GM04504 (cell line): ENCODE measurements around the gene STRADA.

Experiments
- DNase-seq: peaks from one replicate; pipeline ENCODE4 v3.0.0-alpha.2; 2012; ENCODE audit warnings: low read depth

STRADA gene

DNA sequence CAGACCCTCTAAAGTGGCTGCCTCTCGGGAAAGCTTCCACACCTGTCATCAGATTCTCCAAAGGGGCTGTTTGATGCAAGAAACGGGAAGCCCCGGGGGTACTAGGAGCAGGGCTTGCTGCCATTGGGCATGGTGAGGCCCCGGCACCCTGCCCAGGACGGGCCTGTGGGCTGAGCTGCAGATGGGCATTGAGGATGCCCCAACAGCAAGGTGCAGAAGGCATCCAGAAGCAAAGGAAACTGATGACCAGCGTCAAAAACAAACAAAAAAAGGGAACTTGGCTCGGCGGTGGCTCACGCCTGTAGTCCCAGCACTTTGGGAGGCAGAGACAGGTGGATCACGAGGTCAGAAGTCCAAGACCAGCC lies 40.2 kb downstream of the STRADA start:
- DNase-seq, result no peak

DNA sequence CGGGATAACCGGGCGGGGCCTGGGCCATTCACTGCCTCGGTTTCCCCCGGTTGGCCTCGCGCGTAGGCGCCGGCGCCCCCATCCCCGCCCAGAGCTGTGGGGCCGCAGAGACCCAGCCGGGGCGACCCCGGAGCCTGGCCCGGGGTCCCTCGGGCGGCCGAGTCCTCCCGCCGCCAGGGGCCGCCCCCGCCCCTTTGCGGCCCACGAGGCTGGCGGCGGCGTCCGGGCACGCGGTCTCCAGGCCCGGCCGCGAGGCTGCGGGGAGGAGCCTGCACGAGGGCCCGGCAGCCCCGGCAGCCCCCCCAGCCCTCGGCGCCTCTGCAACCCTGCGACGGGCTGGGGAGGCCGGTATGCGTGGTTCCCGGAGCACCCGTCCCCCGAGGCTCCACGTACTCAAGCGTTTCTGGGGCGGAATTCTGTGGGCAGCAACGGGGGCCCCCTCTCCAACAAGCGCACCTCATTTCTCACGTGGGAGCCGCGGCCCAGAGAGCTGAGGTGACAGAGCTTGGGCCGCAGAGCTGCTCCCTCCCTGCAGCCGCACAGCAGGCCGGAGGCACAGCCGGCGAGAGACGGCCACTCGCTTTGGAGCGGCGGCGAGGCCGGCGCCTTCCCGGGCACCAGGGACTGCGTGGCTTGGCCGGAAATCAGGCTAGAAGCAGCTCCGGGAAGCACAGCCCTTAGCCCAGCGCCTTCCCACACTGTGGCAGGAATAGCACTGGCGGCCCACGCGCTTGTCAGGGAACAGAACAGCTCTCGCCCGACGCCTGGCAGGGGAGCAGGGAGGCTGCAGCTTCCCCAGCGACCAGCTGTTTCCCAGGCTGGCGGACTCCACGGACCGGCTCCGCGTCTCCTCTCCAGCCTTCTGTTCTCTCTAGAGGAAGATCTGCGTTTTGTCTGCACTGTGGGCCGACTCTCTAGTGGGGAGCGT lies 40.8 kb downstream of the STRADA start:
- no peak for DNase-seq

- DNase-seq, result no peak
Observed at GRCh38 chr17:63699638-63700527, 41.7 kb downstream of the STRADA start, which contains the start of gene LIMD2. Gene LIMD2 (minus strand): TSS chr17:63700125. CDS start chr17:63699298, 827 bp downstream.

DNA sequence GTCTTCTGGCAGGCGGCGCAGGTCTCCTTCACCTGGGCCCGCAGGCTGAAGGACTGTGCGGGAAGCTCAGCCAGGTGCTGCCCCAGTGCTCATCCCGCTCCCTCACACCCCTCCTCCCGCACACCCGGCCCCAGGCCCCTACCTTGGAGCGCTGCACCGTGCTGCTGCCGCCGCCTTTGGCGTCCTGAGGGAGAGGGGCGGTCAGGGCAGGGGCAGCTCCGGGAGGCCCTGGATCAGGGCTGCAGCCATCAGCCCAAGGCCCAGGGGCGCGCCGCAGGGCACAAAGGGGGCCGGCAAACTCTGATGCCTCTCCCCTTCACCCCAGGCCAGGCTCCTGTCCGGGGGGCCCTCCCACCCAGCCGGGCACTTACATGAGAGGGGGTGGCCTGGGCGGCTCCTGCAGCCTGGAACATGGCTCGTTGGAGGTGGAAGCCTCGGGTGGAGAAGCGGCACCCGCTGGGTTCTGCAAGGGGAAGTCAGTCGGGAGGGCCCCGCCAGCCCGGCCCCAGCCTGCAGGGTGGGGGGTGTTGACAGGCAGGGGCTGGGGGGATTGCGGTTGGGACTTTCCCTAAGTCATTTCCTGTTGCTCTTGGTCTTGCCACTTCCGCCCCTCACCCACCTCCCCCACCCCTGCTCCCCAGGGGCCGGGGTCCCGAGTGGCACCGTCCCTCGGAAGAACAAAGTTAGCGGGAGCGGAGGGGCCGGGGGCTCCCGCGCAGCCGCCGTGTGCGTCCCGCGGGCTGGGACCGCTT lies 42.5 kb downstream of the STRADA start:
- no peak for DNase-seq

- DNase-seq, result no peak
Observed at GRCh38 chr17:63698381-63698885, 43.2 kb downstream of the STRADA start.

DNA sequence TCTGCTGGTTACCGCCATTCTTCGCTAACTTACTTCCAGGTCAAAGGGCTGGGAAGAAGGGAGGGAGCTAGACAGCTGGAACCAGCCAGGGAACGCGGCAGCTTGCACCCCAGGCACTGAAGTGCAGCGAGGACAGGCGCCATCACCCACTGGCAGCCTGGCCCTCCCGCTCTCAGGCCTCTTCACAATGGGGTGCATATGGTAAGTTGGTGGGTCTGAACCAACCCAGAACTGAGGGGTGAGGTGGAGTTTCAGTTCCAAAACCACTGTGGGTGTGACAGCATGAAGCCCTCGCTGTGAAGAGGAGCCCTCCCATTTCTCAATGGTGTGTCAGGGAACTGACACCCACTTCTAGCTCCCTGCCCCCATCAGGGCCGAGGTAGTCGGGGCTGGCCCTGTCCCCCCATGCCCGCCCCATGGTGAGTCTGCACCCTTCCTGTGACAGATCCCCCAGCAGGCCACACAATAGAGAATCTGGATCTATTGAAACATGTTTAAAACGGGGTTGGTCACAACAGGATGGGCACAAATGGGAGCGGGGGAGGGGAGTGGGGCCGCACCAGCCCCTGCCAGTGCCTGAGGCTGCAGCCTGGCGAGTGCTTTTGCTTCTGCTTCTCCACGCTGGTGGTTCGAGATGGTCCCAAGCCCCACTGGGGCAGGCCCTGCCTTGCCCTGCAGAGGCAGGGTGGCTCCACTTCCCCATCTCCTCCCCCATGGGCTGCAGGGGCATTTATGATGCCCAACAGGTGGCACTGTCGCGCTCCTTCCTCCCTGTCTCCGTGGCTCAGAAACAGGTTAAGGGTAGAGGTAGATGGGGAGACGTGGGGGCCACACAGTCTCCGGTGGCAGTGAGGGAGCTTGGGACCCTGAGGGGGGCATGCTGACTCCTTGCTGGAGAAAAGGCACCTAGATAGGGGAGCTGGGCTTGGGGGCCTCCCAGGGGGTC lies 44.0 kb downstream of the STRADA start:
- no peak for DNase-seq

DNA sequence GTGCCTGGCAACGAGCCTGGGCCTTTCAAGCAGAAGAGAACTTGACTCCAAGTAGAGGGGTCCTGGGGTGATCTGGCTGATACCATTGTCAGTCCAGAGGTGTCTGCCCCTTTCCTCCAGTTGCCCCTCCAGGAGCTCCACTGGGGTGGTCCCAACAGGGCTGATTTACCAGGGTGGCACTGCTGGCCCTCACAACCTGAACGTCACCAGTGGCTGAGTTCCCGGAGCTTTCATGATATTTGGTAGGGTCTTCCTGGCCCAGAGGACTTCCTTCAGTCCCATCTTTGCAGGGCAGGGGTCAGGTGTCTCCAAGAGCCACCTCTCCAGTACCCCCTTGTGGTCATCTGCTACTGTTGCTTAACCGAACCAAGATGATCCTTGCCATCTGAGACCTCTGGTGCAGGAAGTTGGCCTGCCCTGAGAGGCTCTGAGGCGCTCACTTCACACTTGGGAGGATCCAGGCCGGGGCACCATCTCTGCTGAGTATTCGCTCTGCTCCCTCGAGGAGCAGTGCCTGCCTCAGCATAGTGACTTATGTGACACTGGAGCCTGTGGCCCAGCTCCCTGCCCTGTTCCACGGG lies 45.1 kb downstream of the STRADA start:
- no peak for DNase-seq

- no peak for DNase-seq
Observed at GRCh38 chr17:63695889-63696288, 45.7 kb downstream of the STRADA start.

DNA sequence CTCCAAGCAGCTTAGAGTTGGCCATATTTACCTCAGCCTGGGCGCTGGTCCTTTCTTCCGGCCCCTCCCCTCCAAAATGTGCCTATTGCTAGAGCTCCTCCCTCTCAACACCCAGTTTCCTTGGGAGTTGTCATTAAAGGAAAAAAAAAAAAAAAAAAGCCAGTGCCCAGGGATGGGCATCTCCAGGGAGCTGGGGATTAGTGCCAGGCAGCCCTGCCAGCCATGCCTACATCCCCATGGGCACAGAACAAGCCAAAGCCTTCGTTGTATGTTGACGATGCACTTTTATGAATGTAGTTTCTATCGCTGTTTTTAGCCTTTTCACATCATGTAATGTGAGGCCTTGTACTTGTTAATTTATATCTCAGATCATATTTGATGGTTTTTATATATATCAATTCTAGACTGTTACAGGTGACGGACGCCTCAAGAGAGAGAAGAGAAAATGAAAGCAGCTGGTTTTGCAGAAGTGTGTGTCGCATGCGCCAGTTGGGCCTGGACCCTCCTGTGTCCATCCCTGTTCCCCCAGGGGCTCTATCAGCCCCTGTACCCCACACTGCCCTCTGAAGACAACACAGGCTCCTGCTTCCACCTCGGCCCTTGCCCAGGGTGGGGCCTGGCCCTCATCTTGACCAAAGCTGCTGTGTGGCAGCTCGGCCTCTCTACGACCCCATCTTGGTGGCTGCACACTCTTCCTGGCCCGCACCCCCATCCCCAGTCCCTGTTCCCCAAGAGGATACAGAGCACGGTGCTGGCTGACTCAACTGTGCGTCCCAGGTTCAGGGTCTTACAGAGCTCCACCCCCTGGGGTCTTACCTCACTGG lies 46.4 kb downstream of the STRADA start:
- no peak for DNase-seq

DNA sequence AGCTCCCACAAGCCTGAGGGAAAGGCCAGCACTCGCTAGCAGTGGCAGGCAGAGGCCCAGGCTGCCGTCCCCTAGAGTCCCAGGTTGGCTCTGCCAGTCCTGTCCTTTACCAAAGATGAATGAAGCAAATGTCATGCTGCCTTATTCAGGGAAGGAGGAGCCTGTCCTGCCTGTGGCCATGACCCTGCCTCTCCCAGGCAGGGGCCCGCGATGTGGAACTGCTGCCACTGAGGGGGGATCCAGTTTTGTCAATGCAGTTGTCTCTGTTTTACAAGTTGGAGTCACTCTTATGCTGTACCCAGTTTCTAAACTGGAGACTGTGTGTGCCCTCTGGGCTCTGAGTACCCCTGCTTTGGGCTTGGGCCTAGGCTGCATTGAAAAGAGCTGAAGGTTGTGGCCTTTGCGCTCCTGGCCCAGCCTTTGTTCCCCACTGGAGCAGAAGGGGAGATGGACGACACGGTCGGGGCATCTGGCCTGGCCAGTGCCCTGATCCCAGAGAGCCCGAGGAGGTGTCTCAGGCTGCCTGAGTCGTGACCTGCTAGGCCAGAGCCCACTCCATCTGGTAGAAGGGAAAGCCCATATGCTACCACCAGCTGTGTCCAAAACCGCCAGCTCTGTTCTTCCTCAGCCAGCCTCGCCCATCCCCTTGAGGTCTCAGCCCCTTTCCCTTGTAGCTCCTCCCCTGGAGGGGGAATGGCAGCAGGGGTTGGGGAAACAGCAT lies 47.2 kb downstream of the STRADA start:
- no peak for DNase-seq

DNA sequence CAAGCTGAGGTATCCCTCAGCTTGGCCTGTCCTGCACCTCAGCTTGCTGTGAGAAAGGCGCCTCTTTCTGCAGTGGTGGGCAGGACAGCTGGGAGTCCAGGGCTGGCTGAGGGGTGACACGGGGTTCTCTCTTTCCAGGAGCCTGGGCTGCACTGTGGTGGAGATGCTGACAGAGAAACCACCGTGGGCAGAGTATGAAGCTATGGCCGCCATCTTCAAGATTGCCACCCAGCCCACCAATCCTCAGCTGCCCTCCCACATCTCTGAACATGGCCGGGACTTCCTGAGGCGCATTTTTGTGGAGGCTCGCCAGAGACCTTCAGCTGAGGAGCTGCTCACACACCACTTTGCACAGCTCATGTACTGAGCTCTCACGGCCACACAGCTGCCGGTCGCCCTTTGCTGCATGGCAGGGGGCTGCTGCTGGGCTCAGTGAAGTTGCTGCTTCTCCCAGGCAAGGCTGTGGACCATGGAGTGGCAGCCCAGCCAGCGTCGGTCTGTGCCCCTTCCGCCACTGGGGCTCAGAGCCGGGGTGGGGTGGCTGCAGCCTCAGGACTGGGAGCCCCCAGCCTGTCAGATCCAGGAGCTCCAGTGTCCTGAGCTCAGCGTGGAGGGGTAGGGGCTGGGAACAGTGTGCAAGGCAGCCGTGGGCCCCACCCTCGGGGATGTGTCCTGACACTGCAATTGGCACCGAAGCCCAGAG lies 48.0 kb downstream of the STRADA start:
- no peak for DNase-seq

GRCh38 chr17:63692195-63692816 lies 49.3 kb downstream of the STRADA start:
- DNase-seq, result no peak

- no peak for DNase-seq
Observed at GRCh38 chr17:63689479-63689878, 52.1 kb downstream of the STRADA start.

DNA sequence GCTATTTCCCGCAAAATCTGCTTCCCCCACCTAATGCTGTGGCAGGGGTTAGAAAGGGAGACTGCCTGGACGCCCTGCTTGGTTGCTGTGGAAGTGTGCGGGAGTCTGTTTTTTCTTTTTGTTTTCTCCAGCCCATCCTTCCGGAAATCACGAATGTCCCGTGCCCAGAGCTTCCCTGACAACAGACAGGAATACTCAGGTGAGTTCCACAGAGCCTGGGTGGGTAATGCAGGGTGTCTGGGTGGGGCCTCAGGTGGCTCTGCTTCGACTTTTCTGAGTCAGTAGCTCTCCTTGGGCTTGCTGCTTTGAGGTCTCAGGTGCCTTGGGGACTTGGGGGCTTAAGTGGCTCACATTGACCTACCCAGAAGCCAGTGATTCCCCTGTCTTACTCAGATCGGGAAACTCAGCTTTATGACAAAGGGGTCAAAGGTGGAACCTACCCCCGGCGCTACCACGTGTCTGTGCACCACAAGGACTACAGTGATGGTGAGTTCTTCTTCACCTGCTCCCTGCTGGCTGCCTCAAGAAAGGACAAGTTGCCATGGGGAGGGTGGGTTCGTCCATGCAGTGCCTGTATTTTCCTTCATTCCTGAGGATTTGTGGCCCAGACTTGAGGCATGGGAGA lies 53.1 kb downstream of the STRADA start:
- no peak for DNase-seq

DNA sequence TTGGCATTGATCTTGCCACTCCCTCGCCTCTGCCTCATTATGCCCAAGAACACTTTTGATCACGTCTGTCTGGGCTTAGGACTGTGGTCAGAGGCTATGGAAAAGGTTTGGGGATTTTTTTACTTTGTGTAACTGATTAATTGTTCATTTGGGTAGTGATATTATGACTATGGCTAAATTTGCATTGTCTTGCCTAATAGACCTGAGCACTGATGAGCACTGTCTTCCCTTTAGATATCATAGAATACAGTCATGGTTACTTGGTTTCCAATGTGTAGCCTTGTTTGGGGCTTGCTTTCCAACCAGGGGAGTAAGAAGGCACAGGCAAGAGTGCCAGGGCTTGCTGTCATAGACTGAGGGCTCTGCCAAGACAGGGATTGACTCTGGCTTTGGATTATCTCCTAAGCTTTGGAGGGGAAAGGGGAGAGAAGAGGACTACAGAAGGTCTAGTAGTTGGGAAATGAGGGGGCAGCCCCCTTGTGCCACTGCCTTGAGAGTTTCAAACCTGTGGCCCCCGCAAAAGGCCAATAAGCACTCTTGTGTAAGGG lies 55.4 kb downstream of the STRADA start:
- no peak for DNase-seq

GRCh38 chr17:63685578-63685977 lies 56.0 kb downstream of the STRADA start:
- DNase-seq, result no peak

DNA sequence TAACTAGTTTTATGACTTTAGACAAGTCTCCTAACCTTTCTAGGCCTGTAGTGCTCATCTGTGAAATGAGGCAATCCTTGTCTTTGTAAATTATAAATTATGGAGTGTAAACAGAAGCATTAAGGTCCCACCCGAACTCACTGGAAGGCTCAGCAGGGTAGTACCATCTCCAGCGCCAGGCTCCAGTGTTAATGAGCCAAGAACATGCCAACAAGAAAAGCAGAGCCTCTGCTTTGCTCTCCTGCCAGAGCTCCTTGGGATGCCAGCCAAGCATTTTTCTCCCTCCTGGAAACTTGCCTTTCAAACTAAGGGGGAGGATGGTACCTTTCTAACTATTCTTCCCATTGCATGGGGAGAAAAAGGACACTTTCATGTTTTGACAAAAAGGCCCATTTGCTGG lies 56.6 kb downstream of the STRADA start:
- no peak for DNase-seq
